ENCODE results near the gene CCDC126.
A peak's percentile ranks its signal among the peaks of the same experiment; 100 is the strongest.

Gene CCDC126

GRCh38 chr7:23597094-23598091 lies at the start of gene CCDC126:
CCDC126 (plus strand) TSS chr7:23597382; CDS start chr7:23611316, 13,934 bp downstream.
- ChIA-PET POLR2A (interaction anchor here (0.7 to 2.4 kb wide), 2 partner anchors 10 to 83 kb away, joined by 4 to 11 read pairs; partner anchors contain the start of gene FAM221A), CTCF (interaction anchor here (0.6 to 2.0 kb wide), 8 partner anchors 10 to 263 kb away, joined by 3 to 8 read pairs (median 4); no protein-coding TSS in a partner anchor)
- no peaks in the 10 kb centered on the region for H3K9me3 ChIP-seq (ENCODE audit: control insufficient read depth, insufficient read depth, low read depth, low read length)
- H3K4me3 ChIP-seq (ENCODE audit: low read depth, low read length), result peak within 1 kb of the TSS; percentile 92
- H3K4me1 ChIP-seq (ENCODE audit: control insufficient read depth, insufficient read depth, low read length), result peaks cover 17% of the 10 kb centered on the region
- H3K36me3 ChIP-seq (ENCODE audit: control insufficient read depth in 2 of 2, insufficient read depth in 1 of 2, low read length in 2 of 2), result no peaks in the 10 kb centered on the region
- H3K27ac ChIP-seq (ENCODE audit: extremely low read depth, low read depth, low read length), result peak within 1 kb of the TSS; percentile 73
- TF ChIP-seq EGR2 (tag by site-specific recombination; IDR thresholded peaks at IDR 0.05; ENCODE audit: low read depth) (peak; percentile 63), ZBTB17 (tag by site-specific recombination; IDR thresholded peaks at IDR 0.05) (peak; percentile 80), GLIS2 (tag by site-specific recombination; IDR thresholded peaks at IDR 0.05) (peak; percentile 85), ZBTB44 (tag by site-specific recombination; IDR thresholded peaks at IDR 0.05) (no peak), ZNF701 (tag by site-specific recombination; IDR thresholded peaks at IDR 0.05) (no peak), ZNF423 (tag by site-specific recombination; IDR thresholded peaks at IDR 0.05) (no peak), ZNF48 (tag by site-specific recombination; IDR thresholded peaks at IDR 0.05) (no peak), ZNF623 (tag by site-specific recombination; IDR thresholded peaks at IDR 0.05) (no peak), ZNF785 (tag by site-specific recombination; IDR thresholded peaks at IDR 0.05) (no peak), ZBTB1 (tag by site-specific recombination; IDR thresholded peaks at IDR 0.05) (peak; percentile 77; the same call in 1 of the 2 replicates), ZNF416 (tag by site-specific recombination; IDR thresholded peaks at IDR 0.05) (no peak), ZNF341 (tag by site-specific recombination; IDR thresholded peaks at IDR 0.05; ENCODE audit: low read depth) (peak; percentile 89), ZNF571 (tag by site-specific recombination; IDR thresholded peaks at IDR 0.05) (no peak), ZXDB (tag by site-specific recombination; IDR thresholded peaks at IDR 0.05) (peak; percentile 75), ZNF274 (IDR thresholded peaks at IDR 0.05; ENCODE audit: low read length) (no peak), ZNF274 (tag by site-specific recombination; IDR thresholded peaks at IDR 0.05; ENCODE audit: borderline replicate concordance) (no peak), SP2 (tag by site-specific recombination; IDR thresholded peaks at IDR 0.05) (peak; percentile 79), SCRT2 (tag by site-specific recombination; IDR thresholded peaks at IDR 0.05) (no peak), ZNF433 (tag by site-specific recombination; IDR thresholded peaks at IDR 0.05; ENCODE audit: low read depth) (no peak), KLF9 (tag by site-specific recombination; IDR thresholded peaks at IDR 0.05; ENCODE audit: low read depth) (peak; percentile 70), ZSCAN16 (tag by site-specific recombination; IDR thresholded peaks at IDR 0.05) (no peak), PATZ1 (tag by site-specific recombination; IDR thresholded peaks at IDR 0.05) (peak; percentile 80), HOXD13 (CRISPR knock-in tag; IDR thresholded peaks at IDR 0.05; ENCODE audit: borderline replicate concordance) (peak; percentile 46; the same call in 1 of the 2 replicates), ZNF114 (tag by site-specific recombination; IDR thresholded peaks at IDR 0.05) (no peak), ZNF175 (tag by site-specific recombination; IDR thresholded peaks at IDR 0.05) (no peak), ZNF324 (tag by site-specific recombination; IDR thresholded peaks at IDR 0.05) (peak; percentile 57; the same call in 1 of the 2 replicates), PRDM10 (tag by site-specific recombination; IDR thresholded peaks at IDR 0.05) (0 out of 2 replicates have a peak, but pooled peaks have one; percentile 29), GLIS1 (tag by site-specific recombination; IDR thresholded peaks at IDR 0.05) (peak; percentile 63), ELK4 (IDR thresholded peaks at IDR 0.05; ENCODE audit: borderline replicate concordance, low read depth, low read length) (no peak), ZNF747 (tag by site-specific recombination; IDR thresholded peaks at IDR 0.05) (no peak)
